NCI-H460 (cell line): ENCODE data around the gene STRBP. TPM values are rescaled to one million over a fixed set of nuclear protein-coding genes. Genes with fewer than 3 reads are reported as not detected.

Experiments used
- DNase-seq: peaks from one replicate; pipeline ENCODE4 v3.0.0-alpha.2; 2016; ENCODE audit warnings: low read depth; ENCODE audit errors: extremely low read depth
- total RNA-seq: library from RNA; depleted of rRNA; stranded (reverse); fragments of >200 nt; shearing (Covaris generic); gene quantifications from 2 replicates; pipeline ENCODE4 v1.2.3, GENCODE V29; 2014

Gene STRBP
- total RNA-seq, 1 experiment from 2014 or later: 26.0 TPM

DNA sequence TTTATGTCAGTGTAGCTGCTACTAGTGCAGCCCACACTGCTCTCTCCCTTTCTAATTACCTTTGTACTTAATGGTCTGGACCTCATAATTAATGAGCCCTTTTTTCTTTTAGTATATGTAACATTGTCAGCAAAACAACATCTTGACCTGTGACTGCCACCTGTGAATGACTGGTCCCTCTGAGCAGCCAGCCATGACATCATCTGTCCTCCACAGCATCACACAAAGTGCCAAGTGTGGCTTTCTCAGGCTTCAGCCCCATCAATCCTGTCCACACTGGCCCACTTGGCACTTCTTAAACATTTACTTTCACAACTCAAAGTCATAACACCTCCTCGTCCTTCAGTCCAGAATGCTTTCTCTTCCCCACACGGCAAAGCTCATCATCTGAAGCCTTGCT, 130.2 kb downstream of the STRBP start:
- DNase-seq: no peak

DNA sequence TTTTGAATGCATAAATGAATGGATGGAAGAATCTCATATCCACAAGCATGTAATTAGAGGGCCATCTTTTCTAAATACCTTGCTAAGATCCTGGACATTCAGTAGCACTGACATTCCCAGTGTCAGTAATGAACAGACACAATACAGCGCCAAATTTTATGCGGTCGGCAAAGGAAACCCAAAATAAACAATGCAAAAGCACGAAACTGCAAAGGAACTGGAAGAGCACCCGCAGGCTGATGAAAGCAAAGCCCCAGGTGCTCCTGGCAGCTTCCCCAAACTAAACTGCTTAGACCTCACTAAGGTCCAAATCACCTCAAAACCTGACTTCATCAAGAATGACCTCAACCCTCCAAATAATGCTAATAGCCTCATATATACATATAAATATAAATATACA, 133.0 kb downstream of the STRBP start:
- DNase-seq: no peak

DNA sequence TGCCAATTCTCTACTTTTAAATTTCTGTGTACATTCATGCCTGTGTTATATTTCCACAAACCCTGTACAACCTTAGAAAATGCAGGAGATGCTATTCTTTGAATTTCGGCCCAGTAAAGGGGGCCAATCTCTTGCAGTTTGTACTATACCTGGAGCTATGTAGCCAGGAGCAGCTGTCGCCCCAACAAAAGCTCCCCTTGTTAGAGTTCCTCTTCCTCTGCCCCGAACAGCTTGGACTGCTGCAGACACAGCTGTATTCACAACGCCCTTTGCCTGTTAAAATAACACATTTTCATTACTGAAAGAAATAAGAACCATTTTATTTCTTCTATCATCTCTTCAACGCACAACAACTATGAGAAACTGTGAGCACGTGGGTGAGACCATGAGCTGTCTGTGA, 135.7 kb downstream of the STRBP start:
- no peak for DNase-seq

DNA sequence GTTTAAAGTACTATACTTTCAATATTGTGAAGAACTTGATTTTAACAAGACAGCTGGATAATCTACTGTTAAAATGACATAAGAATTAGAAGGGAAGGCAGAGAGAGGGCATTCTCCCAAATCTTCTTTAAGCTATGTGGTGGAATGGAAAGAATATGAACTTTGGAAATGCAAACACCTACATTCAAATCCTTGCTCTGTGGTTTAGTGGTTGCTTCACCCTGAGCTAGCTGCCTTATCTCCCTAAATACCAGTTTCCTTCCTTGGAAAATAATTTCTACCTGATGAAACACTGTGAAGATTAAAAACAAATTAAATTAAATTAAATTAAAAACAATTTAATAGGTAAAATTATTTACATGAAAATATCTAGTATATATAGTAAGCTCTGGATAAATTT, 136.4 kb downstream of the STRBP start:
- no peak for DNase-seq

DNA sequence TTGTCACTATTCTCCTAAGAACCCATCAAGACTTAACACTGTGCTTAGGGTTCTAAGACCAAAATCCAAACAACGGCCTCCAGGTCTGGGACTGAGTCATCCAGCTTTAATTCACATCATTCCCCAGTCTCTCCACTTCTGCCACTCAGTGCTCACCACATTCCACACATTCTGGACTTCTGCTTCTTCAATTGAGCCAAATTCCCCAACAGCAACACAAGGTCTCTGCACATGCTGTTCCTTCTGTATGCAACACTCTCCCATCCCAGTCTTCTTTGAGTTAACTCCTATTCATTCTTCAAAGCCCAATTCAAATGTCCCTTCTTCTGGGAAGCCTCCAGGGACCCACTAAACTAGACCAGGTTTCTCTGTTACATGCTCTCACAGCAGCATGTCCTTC, 137.1 kb downstream of the STRBP start:
- DNase-seq: no peak

DNA sequence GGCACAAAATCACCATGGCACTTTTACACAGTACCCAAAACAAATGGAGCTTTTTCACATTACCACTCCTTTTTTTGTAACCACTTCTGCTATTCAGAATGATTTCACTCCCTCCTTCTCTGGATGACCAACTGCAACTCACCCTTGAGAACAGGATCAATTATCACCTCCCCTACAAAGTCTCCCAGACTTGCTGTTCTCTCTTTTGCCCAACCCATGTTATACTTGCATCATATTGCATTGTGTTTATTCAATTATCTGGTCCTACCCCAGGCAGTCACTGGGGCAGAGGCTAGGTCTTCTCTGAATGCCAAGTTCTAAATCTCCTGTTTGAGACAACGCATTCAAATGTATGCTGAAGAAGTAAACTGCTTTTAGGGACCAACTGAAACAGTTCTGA, 139.0 kb downstream of the STRBP start:
- no peak for DNase-seq

DNA sequence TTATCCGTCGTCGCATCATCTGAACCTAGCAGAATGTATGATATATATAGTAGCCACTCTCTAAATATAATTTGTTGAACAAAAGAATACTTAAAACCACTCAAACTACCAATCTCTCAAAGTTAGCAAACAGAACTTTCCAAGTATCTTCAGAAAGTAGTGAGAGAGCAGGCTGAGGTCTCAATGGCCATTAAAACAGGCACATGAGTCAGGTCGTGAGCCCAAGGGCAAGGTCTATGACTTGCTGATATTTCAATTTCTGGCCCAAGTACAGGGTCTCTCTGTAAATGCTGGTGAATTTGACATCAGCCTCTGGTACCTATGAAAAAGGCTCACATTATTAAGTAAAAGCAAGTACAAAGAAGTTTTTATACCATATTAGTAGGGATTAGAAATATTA, 139.8 kb downstream of the STRBP start:
- no peak for DNase-seq

DNA sequence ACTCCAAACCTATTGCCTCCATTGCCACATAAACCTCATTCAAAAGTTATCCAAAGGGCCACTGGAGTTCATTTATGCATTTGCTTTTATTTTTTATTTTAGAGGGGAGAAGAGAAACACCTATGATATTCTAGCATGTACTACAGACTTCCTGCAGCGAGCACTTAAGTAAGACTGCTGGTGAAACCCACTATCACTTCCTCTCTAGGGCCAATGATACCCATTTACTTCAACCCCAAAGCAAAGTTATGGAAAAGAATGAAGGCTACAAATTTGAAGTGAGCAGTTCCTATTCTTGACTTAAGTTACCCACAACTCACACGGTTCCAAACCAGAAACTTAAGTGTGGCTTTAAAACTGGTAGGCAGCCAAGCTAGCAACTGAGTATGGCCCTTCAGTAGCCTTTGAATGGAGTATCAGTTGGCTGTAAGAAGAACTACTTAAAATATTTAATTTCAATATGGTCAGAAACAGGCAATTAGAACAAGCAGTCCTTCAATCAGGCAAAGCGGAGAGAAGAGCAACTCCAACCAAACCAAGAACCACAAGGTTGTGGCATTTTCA, 140.8 kb downstream of the STRBP start:
- no peak for DNase-seq

DNA sequence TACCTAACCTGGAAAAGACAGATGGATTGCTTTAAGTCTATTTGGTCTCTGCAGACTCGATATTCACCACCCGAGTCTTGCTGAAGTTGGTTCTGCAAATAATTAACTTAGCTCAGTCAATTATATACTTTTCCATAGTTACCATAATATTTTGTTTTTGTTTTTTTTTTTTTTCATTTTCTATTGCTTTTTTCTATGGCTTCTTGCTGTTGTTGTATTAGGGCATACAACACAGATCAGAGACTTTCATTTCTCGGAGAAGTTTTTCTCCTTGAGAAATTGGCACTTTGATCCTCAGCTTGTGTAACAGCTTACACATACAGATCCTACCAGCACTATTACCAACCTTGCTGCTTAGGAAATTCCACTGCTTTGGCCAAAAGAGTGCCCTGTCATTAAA, 146.9 kb downstream of the STRBP start:
- DNase-seq: no peak

DNA sequence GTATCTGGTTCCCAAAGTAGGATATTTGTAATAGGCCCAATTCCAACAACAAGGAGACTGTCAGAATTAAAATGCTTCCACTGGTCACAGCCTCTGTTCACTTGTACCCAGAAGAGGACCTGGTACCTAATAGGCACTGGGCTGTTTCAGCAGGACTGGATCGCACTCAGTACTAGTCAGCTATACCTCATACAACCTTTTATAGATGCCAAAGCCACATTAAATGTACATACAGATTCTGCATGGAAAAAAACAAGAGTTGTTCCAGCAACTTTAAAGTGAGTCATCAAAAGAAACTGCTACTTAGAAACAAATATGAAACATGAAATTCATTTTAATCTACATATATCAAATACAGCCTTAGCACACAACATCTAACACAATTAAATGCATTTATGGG, 147.4 kb downstream of the STRBP start:
- DNase-seq: no peak

DNA sequence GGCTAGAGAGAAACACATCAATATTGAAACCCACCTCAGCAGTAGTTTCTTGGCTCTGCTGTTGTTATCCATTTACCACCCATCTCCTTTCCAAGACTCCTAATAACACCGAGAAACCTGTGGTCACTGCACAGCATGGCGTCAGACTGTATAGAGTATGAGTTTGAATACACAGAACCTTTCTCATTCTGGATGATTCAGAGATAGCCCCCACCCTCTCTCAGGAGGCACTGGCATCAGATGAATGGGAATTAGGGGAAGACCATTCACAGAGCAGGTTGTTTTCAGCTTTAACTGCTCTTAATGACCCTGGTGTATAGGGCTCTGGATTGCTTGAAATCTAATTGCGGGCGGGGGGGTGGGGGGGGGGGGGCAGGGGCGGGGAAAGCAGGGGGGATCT, 148.3 kb downstream of the STRBP start:
- DNase-seq: no peak

DNA sequence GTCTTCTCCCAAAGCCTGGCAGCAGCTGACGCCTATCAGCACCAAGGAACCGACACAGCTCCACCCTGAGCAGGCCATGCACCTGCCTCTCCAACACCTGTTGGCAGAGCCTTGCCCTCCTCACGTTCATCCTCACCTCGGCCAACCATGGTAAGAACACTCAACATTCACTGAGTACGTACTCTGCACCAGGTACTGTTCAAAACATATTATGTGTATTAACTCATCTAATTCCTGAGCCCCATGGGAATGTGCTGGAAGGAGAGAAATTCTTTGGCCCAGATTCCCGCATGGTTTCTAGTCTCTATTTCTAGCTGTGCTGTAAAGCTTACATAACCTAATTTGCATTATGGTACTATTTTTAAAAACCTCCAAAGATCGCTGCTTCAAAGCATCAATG, 148.8 kb downstream of the STRBP start:
- DNase-seq: no peak

DNA sequence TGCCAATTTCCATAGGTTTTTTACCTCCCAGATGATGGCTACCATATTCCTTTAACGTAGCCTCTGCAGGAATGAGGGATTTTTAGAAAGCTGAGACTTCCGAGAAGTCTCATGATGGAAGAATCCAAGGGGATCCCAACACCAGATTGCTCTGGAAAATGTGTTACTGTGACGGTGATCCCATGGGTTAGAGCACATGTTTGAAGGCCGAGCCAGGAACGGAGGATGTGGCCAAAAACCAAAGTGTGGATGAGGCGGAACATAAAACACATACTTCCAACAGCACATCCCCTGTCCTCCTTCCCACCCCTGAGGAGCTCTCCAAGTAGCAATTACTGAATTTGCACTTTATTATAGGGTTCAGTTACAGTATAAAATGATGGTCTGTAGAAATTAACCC, 152.3 kb downstream of the STRBP start:
- DNase-seq: no peak

DNA sequence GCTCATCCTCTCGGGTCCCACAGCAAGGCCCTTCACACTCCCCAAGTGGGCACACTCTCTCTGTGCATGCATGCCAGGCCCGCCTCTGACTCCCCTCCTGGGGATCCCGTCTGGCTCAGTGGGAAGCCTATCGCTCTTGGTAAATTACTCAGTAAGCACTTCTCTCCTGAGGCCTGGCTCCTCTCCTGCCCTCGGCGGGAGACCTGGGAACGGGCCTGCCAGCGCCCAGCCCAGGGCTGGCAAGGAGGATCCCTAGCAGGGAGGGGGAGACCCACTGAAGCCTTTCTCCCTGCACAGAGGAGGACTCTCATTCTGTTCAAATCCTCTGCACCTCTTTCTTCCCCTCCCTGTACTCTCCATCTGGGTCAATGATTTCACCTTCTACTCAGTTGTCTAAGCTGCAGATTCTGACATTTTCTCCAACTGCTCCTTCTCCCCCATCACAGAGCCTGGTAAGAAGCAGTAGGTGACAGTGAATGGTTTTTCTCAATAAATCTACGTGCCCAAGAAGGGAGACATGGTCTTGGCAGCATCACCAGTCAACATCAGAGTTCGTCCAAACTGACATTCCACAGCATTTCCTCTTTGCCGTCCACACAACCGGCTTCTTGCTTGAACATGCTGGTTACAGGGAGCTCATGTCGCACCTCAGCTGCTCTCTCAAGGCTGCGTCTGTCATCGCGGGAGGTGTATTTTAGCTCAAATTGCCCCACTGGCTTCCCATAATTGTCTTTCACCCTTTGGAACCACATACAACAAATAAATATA, 153.1 kb downstream of the STRBP start:
- no peak for DNase-seq

DNA sequence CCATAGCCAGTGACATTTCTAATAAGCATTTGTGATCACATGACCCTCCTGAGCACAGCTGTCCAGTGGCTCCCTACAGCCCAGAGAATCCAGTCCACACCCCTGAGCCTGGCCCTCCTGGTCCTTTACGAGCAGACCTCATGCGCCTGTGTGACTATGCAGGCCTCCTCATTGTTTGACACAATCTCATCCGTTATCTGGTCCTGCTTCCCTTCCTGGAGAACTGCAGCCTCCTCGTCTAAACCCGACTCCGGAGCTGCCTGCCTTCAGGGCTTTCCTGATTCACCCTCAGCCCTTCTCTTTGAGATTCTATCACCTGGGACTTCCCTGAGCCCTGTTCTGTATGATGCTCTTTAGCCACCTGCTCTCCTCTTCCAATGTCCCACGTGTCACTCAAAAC, 155.2 kb downstream of the STRBP start:
- no peak for DNase-seq

DNA sequence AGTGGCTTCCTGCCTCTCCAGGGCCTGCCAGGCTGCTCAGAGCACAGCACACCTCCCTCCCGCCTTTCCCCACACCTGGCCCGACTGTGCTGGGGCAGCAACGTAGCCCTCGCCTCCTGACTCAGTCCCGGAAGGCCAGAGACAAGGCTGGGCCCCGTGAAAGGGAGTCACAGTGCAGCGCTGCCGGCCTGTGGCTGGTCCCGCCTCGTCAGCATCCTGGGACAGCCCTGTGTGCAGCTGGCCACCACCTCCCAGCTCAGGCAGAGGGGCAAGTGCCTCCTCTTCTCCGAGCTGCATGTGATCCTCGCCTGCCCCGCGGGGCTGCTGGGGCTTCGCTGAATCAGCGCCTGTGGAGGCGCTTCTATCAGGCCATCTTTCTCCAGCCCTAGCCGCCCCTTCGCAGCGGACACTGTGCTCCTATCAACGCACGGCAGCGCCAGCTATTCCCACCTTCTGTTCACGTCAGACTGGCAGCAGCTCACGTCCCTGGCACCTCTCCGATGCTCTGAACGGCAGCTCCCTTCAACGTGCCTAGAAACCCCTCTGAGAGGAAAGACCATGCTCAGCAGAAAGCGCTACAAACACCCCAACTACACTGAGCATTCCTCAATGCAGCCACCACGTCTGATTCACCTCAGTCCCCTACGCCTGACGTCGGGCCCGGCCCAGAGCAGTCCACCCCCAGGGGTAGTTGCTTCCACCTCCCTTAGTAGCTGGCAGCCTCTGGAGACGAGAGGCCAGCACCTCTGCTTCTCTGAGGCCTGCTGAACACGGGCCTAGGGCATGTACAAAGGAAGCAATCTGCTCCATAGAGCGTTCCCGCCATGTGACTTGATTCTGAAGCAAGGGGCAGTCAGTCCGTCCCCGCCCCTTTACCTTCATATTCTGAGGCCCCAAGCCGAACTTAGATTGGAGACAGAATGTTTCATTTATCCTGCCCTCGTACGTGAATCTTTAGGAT, 156.1 kb downstream of the STRBP start:
- no peak for DNase-seq

DNA sequence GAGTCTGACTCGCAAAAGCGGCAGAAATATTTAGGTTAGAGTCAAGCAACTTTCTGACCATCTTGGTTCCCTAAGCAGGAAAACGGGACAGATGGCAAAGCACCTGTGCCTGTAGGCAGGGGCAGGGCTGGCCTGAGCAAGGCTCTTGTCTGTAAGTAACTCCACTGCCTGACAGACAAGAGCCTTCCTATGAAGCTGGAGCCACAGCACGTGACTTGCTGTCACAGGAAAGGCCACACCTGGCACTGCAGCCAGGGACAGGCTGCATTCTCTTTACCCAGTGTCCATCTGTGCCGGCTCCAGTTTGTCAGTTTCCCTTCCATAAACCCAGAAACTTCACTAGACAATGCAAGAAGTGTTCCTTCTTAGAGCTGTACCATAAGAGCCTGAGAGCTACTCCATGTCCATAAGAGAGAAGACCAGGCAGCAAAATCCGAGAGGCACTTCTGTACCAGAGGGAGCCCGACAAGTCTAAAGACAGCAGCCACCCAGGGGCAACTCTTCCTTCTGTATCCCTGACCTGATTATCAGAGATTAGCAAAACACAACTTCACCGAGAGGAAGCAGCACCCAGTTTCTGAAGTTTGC, 156.9 kb downstream of the STRBP start:
- no peak for DNase-seq

DNA sequence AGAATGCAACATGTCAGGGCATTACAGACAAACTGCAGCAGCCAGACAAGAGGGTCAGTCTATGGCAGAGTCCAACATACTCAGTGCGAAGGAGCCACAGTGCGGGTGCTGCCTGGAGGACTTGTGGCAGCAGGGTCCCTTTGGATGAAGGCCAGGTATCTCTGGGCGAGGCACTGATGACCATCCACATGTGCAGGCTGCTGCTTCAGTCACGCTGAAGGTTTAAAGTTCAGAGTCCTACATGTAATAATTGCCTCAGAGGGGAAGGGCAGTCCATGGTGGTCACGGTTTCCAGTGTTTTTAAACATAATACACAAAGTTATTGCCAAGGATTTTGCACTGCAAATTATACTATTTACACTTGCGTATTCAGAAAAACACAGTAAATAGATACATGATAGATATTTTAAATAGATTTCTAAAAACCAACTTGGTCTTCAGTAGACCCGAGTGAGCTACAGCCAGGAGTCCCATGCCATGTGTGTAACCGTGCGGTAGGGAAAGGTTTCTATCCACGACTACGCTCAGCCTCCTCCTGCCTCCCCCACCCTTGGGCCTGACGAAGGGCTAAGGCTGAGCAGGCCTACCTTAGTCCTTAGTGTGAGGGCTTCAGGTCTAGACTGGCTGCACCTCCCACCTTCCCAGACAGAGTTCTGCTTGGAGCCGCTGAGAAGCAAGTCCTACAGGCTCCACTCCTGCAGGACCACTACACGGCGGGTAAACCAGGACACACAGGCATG, 158.7 kb downstream of the STRBP start:
- no peak for DNase-seq

DNA sequence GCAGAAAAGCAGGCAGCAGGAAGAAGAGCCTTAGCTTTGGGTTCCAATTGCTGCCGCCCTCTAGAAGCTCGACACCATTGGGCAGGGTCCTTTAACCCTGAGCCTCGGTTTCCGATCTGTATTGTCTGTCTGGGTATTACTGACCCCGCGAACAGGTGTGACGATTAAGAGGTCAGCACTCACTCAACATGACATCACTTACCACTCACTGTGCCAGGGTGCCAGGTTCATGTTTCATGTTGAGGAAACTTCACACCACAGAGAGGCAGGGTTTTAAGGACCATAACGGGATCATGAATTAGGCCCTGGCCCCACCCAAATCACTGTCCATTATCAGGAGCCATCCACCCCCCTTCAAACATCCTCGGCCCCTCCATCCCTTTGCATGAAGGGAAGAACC, 159.4 kb downstream of the STRBP start:
- no peak for DNase-seq

DNA sequence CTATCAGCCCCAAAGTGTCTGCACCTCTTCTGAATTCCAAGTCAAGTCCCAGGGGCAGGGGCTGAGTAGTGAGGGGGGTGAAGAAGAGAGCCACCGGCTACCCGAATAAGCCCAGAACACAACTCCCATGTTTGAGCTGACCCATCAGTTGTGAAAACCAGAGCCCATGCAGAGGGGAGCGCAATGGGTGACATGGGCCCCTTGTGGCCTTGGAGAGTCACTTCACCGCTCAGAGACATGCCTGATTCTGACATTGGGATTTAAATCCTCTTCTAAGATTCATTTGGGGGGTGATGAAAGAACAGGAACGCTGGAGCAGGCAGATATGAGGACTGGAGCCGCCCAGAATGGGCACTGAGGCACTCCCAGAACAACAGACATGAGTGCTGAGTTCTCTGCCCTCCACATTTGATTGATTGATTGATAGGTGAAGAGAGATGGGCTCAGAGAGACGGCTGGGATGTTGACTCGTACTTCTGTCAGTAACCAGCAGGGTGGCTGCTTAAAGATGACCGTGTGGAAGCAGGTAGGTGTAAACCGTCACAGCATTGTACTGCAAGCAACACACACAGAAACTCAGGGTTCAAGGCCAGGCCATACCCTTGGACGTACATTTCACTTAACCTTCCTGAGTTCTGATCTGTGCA, 160.6 kb downstream of the STRBP start:
- no peak for DNase-seq
